ENCODE data around the gene RBM19. TPM values are rescaled to one million over a fixed set of nuclear protein-coding genes. Genes with fewer than 3 reads are reported as not detected.

The RBM19 gene
- total RNA-seq, 1 experiment from 2014 or later: 29.2 TPM

- no TSS peak for BruUV-seq (replicated peaks)
- Mint-ChIP-seq H3K4me3 (ENCODE audit: unreplicated experiment) (no peak overlapping the region), H3K9me3 (ENCODE audit: unreplicated experiment) (no peaks in the 10 kb centered on the region), H3K4me1 (ENCODE audit: insufficient read depth, unreplicated experiment) (no peaks in the 10 kb centered on the region), H3K36me3 (ENCODE audit: insufficient read depth, unreplicated experiment) (peaks cover 13% of the 10 kb centered on the region), H3K27me3 (ENCODE audit: insufficient read depth, unreplicated experiment) (no peaks in the 10 kb centered on the region), H3K27ac (ENCODE audit: low read depth, unreplicated experiment) (no peak overlapping the region)
- ChIA-PET POLR2A (no interaction called here), CTCF (interaction anchor here (0.6 to 1.3 kb wide), 2 partner anchors 26 to 845 kb away, joined by 4 to 5 read pairs; no protein-coding TSS in a partner anchor)
- DNase-seq (ENCODE audit: unreplicated experiment): no peak
- TF ChIP-seq CTCF (IDR thresholded peaks at IDR 0.05; ENCODE audit: unreplicated experiment): no peak
- intact Hi-C loops (cut with micrococcal nuclease): no loop called here
These were observed 128.4 kb downstream of the RBM19 start for GRCh38 chr12:113837528-113838296.

GRCh38 chr12:113837084-113837483, 129.0 kb downstream of the RBM19 start:
- no peak overlapping the region for H3K4me3 Mint-ChIP-seq (ENCODE audit: unreplicated experiment)
- no TSS peak for BruUV-seq (replicated peaks)
- ChIA-PET CTCF (no interaction called here), POLR2A (no interaction called here)
- intact Hi-C loops (cut with micrococcal nuclease): no loop called here
- H3K27ac Mint-ChIP-seq (ENCODE audit: low read depth, unreplicated experiment): no peak overlapping the region
- no peaks in the 10 kb centered on the region for H3K4me1 Mint-ChIP-seq (ENCODE audit: insufficient read depth, unreplicated experiment)
- TF ChIP-seq CTCF (IDR thresholded peaks at IDR 0.05; ENCODE audit: unreplicated experiment): no peak
- no peaks in the 10 kb centered on the region for H3K27me3 Mint-ChIP-seq (ENCODE audit: insufficient read depth, unreplicated experiment)
- no peaks in the 10 kb centered on the region for H3K9me3 Mint-ChIP-seq (ENCODE audit: unreplicated experiment)
- H3K36me3 Mint-ChIP-seq (ENCODE audit: insufficient read depth, unreplicated experiment): peaks cover 7% of the 10 kb centered on the region
- no peak for DNase-seq (ENCODE audit: unreplicated experiment)

GRCh38 chr12:113835896-113836295, 130.2 kb downstream of the RBM19 start:
- H3K27me3 Mint-ChIP-seq (ENCODE audit: insufficient read depth, unreplicated experiment): no peaks in the 10 kb centered on the region
- no TSS peak for BruUV-seq (replicated peaks)
- H3K4me1 Mint-ChIP-seq (ENCODE audit: insufficient read depth, unreplicated experiment): no peaks in the 10 kb centered on the region
- DNase-seq (ENCODE audit: unreplicated experiment): no peak
- peaks cover 7% of the 10 kb centered on the region for H3K36me3 Mint-ChIP-seq (ENCODE audit: insufficient read depth, unreplicated experiment)
- intact Hi-C loops (cut with micrococcal nuclease): no loop called here
- no peak overlapping the region for H3K27ac Mint-ChIP-seq (ENCODE audit: low read depth, unreplicated experiment)
- H3K9me3 Mint-ChIP-seq (ENCODE audit: unreplicated experiment): no peaks in the 10 kb centered on the region
- no peak for TF ChIP-seq CTCF (IDR thresholded peaks at IDR 0.05; ENCODE audit: unreplicated experiment)
- ChIA-PET POLR2A (no interaction called here), CTCF (no interaction called here)
- no peak overlapping the region for H3K4me3 Mint-ChIP-seq (ENCODE audit: unreplicated experiment)

GRCh38 chr12:113835433-113835832, 130.7 kb downstream of the RBM19 start:
- Mint-ChIP-seq H3K4me1 (ENCODE audit: insufficient read depth, unreplicated experiment) (no peaks in the 10 kb centered on the region), H3K27me3 (ENCODE audit: insufficient read depth, unreplicated experiment) (no peaks in the 10 kb centered on the region), H3K36me3 (ENCODE audit: insufficient read depth, unreplicated experiment) (peaks cover 7% of the 10 kb centered on the region), H3K27ac (ENCODE audit: low read depth, unreplicated experiment) (no peak overlapping the region), H3K4me3 (ENCODE audit: unreplicated experiment) (no peak overlapping the region), H3K9me3 (ENCODE audit: unreplicated experiment) (no peaks in the 10 kb centered on the region)
- CTCF ChIA-PET: no interaction called here
- POLR2A ChIA-PET: no interaction called here
- no peak for DNase-seq (ENCODE audit: unreplicated experiment)
- no peak for TF ChIP-seq CTCF (IDR thresholded peaks at IDR 0.05; ENCODE audit: unreplicated experiment)
- no TSS peak for BruUV-seq (replicated peaks)
- intact Hi-C loops (cut with micrococcal nuclease): no loop called here
